Fibroblast of skin of scalp (primary cell): Measurements from ENCODE around the gene ZNF474.

Experiments
- DNase-seq: peaks from one replicate; pipeline ENCODE4 v3.0.0-alpha.2; 2013

The ZNF474 gene

DNA sequence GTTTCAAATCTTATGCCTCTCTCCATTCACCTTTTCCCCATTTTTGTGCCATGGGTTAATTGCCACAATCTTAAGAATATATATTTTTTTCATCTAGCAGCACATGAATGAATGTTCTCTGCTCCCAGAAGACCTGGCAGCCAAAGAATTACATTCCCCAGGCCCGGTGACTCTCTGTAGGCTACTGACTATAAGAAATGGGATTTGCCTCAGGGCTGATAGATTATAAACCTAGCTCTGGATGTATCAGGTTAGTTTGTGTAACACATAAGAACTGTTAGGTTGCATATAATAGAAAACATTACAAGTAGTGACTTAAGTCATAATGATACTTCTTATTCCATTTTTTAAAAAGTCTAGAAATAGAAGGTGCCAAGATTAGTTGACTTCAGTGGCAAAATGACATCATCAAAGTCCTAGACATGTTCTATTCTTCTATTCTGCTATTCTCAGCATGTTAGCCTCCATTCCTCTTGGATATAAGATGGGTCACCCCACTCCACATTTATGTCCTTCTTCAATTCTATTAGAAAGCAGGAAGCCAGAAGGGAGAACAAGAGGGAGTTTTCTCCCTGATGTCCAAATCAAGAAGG, 10.9 kb upstream of the ZNF474 start:
- DNase-seq = no peak

DNA sequence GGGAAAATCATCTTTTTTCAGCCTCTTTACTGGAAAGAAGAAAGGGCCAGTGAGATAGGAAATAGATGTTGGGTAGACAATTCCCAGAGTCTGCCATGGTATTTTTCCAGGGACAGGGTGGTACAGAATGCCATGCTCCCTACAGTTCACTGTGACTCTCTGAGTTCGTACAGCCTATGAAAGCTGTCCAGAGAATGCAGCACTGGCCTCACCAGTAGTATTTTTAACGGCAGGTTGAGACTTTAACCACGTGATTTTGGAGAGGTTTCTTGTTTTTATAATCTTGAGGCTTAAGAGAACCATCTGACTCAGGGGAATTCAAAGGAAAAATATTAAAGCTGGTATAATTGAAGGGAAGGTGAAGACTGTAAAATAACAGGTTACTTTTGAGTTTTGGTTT, 10.1 kb upstream of the ZNF474 start:
- no peak for DNase-seq

DNA sequence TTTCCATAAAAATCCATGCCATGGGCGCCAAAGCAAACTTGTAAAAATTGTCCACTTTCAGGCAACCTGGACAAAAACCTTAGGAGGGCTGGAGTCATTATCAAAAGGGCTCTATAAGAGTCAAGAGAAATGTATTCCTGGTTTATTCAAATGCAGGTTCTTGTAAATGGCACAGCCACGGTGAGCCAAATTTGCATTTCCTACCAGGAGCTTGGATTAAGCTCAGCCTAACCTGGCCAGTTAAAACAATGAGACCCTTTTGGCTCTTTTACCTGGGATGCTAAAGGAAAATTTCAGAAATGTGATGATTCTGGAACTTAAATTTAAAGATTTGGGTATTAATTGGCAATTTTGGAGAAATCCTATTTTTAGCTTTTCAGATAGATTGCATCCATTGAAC, 8.9 kb upstream of the ZNF474 start:
- no peak for DNase-seq

DNA sequence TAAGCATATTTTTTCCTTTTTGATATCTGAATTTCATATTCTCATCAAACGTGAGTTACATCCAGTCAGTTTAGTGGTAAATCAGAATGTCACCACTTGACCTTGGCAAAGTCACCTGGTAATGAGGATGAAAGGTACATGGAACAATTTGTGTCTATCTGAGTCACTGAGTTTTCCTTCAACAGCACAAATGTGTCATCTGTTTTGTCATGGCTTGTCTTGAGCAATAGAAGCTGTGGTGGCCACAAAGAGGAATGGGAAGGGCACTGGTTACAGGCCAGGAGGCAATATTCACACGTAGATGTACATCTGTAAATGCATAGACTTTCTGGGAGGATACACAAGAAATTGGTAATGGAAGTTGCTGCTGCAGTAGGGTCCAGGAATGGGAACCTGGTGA, 8.4 kb upstream of the ZNF474 start:
- DNase-seq = no peak

DNA sequence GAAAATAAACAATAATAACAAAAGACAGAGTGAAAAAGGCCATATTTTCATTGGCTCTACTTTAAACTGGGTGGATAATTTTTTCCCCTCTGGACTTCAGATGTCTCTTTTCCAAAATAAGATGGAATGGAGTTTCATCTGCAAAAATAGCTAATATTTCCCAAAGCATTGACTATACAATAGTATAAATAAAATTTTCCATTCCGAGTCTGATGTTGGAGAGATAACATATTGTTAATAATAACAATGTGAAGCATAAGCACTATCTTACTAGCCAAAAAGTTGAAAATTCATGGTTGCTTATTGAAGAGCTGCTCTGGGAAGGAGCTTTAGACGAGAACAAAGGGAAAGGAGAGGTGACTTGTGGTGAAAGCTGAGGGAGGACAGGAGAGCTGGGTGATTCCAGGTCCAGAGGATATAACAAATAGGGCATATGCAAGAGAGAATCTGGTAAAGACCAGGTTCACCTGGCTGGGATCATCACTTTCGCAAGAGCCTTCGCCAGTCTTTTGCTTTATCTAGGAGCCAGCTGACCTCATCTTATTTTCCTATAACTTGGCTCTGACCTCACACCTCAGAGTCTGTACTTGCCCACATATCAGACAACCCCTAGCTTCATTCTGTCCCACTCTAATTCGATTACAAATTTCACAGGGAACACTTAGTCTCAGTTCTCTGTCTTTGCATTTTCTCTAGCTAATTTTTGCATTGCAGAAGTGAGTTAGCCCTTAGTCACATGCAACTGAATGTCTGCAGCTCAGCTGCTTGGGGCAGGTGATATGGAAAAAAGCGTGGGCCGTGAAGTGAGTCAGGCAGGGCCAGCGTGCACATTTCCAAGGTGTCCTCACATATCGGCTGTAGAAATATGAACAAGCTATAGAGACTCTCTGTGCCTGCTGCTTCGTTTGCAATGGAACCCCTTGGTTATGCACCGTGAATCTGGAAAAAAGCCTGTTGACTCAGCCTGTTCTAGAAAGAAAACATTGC, 7.6 kb upstream of the ZNF474 start:
- no peak for DNase-seq

DNA sequence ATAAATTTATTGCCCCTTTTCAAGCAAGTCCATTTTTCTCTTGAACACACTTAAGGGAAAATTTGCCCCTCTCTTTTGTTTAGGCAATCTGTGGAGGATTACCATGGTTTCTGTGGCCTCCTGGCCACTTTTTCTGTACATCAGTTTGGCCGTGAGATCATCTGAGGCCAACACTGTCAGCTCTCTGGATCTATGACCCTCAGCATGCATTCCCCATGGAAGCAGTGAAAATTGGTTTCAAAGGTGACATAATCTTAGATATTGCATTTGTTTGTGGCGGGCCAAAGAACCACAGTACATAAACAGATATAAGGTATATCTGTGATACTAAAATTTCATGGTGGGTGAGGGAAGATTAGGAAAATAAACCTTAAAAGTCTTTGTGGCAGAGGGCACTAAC, 4.6 kb upstream of the ZNF474 start:
- no peak for DNase-seq

DNA sequence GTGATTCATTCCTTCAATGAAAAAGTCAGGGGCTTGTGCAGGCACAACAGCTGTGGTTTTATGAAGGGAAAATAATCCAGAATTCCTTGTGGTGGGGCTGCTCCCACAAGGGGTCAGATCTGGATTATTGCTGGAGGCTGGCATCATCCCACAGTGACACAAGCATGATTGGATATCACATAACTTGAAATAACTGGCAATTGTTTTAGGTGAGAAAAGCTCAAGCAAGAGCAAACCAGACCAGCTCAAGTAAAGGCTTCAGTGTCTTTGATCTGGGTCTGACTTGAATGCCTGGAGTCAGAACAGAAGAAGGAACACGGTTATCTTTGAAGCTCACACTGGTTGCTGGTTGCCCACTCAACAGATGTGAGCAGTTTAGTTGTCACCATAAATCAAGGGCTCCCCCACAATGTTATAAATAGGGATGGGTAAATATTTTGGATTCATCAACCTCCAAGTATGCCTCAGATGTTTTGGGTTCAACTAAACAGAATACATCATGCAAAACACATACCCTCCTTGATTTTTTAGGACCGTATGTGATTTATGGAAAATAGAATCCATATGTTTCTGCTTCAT, 3.1 kb upstream of the ZNF474 start:
- DNase-seq = peak; percentile 91

DNA sequence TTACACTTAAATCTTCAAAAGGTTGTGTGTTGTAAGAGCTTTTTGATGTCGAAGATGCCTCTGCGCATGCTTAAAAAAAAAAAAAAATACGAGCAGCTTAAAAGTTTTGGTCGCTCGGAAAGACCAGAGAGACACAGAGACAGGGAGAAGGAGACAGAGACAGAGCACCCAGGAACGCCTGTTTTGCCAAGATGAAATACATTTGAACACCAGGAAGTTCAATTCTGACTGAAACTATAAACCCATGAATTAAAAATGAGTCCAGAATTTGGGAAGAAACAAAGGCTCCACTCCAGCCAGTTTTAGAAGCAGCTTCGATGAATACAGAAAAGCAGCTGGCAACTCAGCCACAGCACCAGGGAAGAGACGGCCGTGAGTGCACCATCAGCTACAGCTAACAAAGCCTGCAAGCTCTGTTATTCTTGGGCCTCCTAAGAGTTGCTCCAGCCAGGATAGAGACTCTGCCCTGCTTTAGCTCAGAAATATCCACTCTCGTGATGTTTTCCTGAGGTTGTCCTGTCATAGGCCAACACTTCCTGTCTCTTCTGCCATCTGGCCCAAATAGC, 2.5 kb upstream of the ZNF474 start:
- peak; percentile 47 for DNase-seq

DNA sequence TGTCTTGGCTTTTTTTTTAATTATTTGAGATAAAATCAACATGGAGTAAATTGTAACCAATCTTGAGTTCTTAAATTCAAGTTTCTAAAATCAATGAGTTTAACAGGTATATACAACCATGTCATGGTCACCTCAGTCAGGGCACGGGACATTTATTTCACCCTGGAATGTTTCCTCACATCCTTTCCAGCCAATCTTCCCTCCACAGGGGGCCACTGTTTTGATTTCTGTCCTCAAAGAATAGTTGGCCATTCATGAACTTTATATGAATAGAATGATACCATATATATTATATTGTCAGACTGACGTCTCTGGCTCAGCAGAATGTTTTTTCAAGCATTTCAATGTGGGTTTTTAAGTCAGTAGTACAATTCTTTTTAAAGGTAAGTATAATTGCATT, 806 bp downstream of the ZNF474 start:
- DNase-seq = no peak

DNA sequence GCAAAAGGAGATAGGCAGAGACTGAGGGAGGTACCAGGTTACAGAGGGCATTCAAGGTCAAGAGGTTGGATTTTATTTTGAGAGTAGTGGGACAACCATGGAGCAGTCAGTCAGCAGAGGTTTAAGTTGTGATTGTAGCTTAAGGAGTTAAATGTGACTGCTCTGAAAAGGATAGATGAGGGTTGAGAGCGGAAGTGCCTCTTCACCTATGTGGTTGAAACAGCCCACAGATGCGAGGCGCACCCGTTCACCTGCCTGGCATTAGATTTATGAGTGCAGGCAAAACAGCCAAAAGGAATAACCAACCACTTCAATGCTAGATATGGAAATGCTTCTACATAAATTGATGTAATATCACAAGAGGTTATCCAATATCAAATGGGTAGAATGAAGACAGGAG, 8.4 kb downstream of the ZNF474 start:
- no peak for DNase-seq

DNA sequence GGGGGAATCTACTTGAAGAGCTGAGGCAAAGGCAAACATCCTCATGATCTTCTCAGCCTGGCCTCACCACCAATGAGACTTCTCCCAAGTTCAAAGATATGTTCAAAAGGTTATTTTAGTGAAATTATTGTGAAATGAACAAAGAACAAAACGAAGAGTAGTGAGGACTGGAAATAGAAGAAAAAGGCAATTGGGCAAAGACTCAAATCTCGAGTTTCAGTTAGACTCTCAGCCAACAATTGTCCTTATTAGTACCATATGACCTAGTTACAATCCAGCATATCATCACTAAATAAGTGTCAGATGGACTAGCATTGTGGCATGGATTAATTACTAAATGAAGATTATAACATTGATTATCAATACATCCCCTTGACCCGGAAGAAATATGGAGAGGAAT, 9.0 kb downstream of the ZNF474 start:
- no peak for DNase-seq

DNA sequence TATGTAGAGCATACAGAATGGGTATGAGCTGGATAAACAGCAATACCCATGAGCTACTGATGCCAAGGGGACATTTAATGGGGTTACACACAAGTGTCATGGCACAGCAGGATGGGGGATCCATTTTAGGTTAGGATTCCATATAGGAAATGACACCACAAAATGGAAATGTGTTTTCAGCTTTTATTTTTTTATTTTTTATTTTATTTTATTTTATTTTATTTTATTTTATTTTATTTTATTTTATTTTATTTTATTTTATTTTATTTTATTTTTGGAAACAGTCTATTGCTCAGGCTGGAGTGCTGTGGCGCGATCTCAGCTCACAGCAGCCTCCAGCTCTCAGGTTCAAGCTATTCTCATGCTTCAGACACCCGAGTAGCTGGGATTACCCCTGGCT, 11.6 kb downstream of the ZNF474 start:
- DNase-seq = no peak

DNA sequence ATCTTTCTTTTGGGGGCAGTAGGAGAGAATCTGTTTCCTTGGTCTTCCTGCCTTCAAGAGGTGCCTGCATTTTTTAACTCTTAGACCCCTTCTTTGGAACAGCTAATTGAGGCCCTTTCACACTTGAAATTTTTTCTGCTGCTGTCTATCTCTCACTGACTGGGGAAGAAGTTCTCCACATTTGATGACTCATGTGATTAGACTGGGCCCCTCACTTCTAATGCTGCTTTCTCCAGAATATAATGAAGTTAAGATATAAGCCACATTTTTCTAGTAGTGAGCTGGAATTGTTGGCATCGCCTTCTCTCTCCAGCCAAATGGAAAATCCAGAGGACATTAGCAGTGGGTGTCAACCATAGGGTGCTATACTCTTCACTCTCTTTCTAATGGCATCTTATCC, 12.4 kb downstream of the ZNF474 start:
- peak; percentile 86 for DNase-seq

DNA sequence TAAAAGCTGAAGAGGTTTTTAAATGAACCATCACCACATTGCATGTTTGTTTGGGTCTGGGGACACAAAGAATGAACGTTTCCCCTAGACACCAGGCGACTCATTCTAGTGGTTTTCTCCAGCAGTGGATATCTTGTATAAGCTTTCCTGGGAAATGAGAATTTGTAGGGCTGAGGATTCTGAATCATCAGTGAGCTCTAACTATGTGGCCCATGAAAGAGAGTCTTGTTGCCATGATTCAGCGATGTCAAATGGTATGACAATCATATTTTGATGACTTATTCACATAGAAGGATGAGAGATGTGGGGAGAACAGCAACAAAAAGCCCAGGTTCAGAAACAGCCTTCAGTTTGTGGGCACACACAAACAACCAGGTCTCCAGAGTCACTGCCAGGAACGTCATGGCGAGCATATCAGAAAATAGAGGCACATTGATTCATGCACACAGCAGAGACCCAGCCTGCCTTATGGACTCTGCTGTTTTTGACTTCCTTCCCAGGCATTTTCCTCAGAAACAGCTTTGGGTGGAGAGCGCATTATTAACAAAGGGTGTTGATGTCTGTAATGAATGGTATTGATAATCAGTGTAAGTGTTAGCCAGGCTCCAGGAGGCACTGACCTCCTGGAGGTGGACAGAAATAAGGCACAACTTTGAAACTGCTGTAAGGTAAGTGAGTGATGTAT, 13.3 kb downstream of the ZNF474 start:
- peak; percentile 95 for DNase-seq

DNA sequence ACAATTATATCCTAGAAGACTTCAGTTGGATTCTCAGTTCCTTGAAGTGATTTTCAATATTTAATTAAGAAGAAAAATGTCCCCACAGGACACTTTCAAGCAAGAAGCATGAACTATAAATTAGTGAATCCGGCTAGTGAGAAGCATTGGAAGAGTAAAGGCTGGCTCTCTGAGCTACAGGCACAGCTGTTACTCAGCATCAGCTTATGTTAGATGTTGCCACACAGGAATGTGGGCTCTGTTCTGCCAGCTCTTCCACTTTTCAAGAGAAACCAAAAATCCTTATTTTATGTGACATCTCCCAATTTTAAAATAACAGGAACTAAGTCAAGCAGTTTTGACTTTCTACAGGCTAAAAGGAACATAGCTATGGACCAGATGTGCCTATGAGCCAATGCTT, 14.9 kb downstream of the ZNF474 start:
- DNase-seq = no peak

DNA sequence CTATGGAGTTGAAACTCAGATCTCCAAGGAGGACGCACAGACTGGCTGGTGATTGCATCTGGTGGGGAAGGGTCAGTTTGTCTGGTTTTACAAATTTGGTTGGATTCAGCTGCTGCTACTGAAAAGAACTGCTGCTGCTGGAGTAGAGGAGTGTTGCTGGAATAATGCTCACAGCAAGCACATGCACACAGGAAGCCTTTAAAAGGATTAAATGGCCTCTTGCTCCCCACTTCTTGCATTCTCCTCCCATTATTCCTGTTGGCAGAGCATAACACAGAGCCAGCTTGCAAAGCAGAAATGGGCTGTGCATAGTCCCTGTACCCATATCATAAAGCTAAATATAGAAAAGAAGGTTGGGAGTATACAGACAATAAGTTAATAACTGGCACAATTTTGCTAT, 16.6 kb downstream of the ZNF474 start:
- no peak for DNase-seq

DNA sequence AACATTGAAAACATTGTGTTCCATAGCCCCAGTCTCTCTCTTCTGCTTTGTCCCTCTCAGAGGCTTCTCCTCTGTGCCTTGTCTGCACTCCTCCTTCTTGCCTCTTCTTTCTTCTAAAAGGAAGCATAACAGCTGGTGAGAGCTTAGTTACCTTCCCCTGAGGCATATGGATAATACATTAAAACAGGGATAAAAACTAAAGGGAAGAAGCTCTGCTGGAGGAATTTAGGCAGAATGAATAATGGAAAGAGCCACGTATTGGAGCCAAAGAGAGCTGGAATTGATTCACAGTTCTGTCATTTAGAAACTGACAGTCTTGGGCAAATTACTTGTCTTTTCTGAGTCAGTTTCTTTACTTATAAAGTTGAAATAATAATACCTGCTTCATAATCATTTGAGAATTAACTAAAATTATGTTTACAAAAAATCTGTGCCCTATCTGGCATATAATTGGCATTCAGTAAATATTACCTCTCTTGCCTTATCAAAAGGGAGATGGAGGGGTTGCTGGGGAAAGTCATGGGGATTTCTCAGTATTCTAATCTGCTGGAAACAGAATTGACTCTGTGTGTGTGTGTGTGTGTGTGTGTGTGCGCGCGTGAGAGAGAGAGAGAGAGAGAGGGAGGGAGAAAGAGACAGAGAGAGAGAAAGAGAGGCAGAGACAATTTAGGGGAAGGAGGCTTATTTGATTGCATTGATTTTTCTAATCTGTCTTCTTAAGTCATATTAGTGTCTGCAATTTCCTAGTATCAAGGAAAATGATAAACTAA, 20.2 kb downstream of the ZNF474 start:
- DNase-seq = no peak

DNA sequence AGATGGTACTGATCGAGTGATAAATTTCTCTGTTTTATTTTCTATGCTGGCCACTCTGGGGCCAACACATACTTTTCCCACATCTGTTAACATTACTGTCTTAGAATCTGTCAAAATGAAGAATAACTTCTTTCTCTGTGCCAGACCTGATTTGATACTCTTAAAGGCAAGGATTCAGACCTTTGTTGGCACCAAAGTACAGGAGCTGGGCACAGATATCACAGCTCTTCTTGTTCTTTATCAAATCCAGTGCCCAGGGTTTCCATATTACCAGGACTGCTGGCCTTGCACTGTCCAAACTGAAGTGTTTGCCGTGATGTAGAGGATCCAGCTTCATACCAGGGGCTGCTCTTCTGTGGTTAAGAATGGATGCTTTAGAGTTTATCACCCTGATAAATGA, 20.9 kb downstream of the ZNF474 start:
- peak; percentile 63 for DNase-seq

DNA sequence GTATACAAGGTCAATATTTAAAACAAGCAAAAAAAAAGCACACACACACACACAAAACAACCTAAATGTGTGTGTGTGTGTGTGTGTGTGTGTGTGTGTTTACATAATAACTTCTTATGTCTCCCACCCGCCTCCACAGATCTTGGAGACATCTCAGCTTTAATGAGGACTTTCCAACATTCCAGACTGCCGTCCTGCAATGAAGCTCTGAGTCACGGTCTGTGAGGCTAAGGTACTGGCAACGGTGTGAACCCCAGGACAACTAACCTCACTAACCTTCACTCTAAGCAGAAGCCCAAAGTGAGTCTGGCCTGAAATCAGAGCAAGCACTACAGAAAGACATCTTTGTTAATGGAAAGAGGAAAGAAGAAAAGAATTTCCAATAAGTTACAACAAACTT, 22.3 kb downstream of the ZNF474 start:
- DNase-seq = peak; percentile 78

DNA sequence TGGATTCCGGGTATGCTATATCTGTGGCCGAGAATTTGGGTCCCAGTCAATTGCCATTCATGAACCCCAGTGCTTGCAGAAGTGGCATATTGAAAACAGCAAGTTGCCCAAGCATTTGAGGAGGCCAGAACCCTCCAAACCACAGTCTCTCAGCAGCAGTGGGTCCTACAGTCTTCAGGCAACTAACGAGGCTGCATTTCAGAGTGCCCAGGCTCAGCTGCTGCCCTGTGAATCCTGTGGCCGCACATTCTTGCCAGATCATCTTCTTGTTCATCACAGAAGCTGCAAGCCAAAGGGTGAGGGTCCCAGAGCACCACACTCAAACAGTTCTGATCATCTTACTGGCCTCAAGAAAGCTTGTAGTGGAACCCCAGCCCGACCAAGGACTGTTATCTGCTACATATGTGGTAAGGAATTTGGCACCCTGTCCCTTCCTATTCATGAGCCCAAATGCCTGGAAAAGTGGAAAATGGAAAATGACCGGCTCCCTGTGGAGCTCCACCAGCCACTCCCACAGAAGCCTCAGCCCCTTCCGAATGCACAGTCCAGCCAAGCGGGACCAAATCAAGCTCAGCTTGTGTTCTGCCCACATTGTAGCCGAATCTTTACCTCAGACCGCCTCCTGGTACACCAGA, 23.0 kb downstream of the ZNF474 start:
- peak; percentile 83 for DNase-seq

DNA sequence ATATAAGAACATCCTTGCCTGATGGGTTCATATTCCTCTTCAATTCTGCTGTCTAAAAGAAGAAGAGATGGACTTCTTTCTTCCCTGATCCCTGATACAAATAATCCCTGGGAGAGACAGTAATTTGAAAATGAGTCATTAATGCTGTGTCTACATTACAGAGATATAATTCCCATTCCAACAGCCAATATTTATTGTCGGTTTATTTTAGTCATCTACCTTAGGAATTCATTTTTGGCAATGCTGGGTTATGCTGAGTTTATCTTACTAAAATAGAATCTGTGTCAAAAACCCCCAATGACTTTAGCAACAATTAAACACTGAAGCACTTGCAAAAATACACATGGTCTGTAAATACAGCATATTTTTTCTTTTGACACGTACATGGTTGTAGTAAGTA, 23.9 kb downstream of the ZNF474 start:
- DNase-seq = peak; percentile 94

DNA sequence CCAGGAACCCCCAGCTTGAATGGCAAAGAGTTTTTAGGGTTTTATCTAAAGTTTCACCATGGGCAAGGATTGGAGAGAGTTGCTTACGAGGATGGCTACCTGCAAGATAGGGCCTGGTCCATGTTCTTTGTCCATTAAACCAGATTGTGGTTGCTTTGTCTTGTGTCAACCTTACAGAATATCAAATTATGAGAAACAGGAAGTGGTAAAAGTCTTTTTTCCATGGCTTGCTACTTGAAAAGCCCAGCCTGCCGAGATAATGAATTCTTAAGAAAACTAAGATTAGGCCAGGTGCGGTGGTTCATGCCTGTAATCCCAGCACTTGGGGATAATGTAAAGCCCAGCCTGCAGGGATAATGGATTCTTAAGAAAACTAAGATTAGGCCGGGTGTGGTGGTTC, 24.4 kb downstream of the ZNF474 start:
- DNase-seq = no peak
